DMS53 treated with DMSO at 0.1 percent for 48 hours (cell line): ENCODE data around the gene MAGEA2.
"Not testable (repeated sequence)": the region's sequence is repeated elsewhere in the genome, so short reads cannot be mapped to it uniquely, and the experiment has no call there.

Experiments used
- DNase-seq: peaks from one replicate; lab custom pipeline; 2025; ENCODE audit not compliant: unreplicated experiment; lab: John Stamatoyannopoulos, UW

The MAGEA2 gene

GRCh38 chrX:152713195-152713594 is 40.4 kb downstream of the MAGEA2 start:
- DNase-seq = not testable (repeated sequence)

- not testable (repeated sequence) for DNase-seq
Observed at GRCh38 chrX:152709173-152709572, 44.5 kb downstream of the MAGEA2 start, which contains the start of gene CSAG2. CSAG2 (minus strand) TSS chrX:152709273; CDS start chrX:152709112, 161 bp downstream.

- not testable (repeated sequence) for DNase-seq
Observed at GRCh38 chrX:152706500-152706899, 47.1 kb downstream of the MAGEA2 start.

GRCh38 chrX:152700390-152700789 is 53.3 kb downstream of the MAGEA2 start:
- DNase-seq = not testable (repeated sequence)
